ENCODE measurements around the gene RFX2.

RFX2 gene

DNA sequence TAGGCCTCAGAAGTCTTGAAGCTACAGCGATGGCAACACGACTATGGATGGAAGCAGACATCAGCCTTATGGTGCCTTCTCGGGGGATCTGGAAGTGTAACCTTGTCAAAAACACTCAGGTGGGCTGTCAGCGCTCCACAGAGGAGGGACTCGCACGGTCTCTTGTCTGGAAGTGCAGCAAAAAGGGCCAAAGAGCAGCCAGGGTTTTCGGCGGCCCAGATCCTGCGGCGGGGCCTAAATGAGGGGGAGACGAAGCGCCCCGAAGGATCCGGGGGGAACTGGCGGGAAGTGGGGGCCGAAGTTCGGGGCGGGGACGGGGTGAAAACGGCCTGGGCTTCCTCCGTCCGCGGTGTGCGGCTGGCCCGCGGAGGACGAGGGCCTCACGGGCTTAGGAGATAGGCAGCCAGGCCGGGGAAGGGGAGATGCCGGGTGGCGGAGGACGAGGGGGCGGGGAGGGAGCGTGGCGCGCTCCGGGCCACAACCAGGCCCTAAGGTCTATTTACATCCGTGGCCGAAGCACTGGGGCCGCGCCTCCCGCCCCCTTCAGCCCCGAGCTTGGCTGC, 133.0 kb downstream of the RFX2 start:
- Histone ChIP-seq H3K4me3 (ENCODE audit: low read length) (peak overlapping the region; percentile 88), H3K27ac (ENCODE audit: low read length) (peak overlapping the region; percentile 85), H3K4me1 (ENCODE audit: control insufficient read depth, low read depth, low read length) (peaks cover 4% of the 10 kb centered on the region), H3K9ac (ENCODE audit: low read length) (peak overlapping the region; percentile 86), H3K9me3 (ENCODE audit: control insufficient read depth, low read depth, low read length) (no peaks in the 10 kb centered on the region), H3K36me3 (ENCODE audit: control insufficient read depth, low read depth, low read length) (peaks cover 16% of the 10 kb centered on the region), H3K27me3 (ENCODE audit: control insufficient read depth, insufficient read depth, low read length) (no peaks in the 10 kb centered on the region)

- Histone ChIP-seq H3K9me3 (ENCODE audit: control insufficient read depth, low read depth, low read length) (no peaks in the 10 kb centered on the region), H3K9ac (ENCODE audit: low read length) (peak overlapping the region; percentile 86), H3K36me3 (ENCODE audit: control insufficient read depth, low read depth, low read length) (peaks cover 16% of the 10 kb centered on the region), H3K4me1 (ENCODE audit: control insufficient read depth, low read depth, low read length) (peaks cover 4% of the 10 kb centered on the region), H3K27ac (ENCODE audit: low read length) (no peak overlapping the region), H3K4me3 (ENCODE audit: low read length) (peak overlapping the region; percentile 88), H3K27me3 (ENCODE audit: control insufficient read depth, insufficient read depth, low read length) (no peaks in the 10 kb centered on the region)
These were observed 133.5 kb downstream of the RFX2 start for GRCh38 chr19:5976768-5977167.

DNA sequence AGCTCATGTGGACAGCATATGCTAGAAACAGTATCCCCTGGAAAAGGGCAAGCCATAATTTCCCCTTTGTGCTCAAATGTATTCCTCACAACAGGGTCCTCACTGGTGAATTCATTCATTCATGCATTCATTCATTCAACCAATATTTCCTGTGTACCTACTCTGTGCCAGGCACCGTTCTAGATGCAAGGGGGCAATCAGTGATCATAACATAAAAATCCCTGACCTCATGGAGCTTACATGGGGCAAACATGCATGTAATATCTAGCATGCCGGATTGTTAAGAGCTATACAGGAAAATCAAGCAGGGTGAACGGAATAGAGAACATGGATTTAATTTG, 134.9 kb downstream of the RFX2 start:
- Histone ChIP-seq H3K4me3 (ENCODE audit: low read length) (no peak overlapping the region), H3K9ac (ENCODE audit: low read length) (no peak overlapping the region), H3K9me3 (ENCODE audit: control insufficient read depth, low read depth, low read length) (no peaks in the 10 kb centered on the region), H3K27ac (ENCODE audit: low read length) (no peak overlapping the region), H3K4me1 (ENCODE audit: control insufficient read depth, low read depth, low read length) (peaks cover 4% of the 10 kb centered on the region), H3K27me3 (ENCODE audit: control insufficient read depth, insufficient read depth, low read length) (no peaks in the 10 kb centered on the region), H3K36me3 (ENCODE audit: control insufficient read depth, low read depth, low read length) (peaks cover 16% of the 10 kb centered on the region)

GRCh38 chr19:5974721-5975387, 135.4 kb downstream of the RFX2 start:
- Histone ChIP-seq H3K36me3 (ENCODE audit: control insufficient read depth, low read depth, low read length) (peaks cover 16% of the 10 kb centered on the region), H3K4me1 (ENCODE audit: control insufficient read depth, low read depth, low read length) (peaks cover 4% of the 10 kb centered on the region), H3K27ac (ENCODE audit: low read length) (no peak overlapping the region), H3K4me3 (ENCODE audit: low read length) (no peak overlapping the region), H3K9ac (ENCODE audit: low read length) (no peak overlapping the region), H3K27me3 (ENCODE audit: control insufficient read depth, insufficient read depth, low read length) (no peaks in the 10 kb centered on the region), H3K9me3 (ENCODE audit: control insufficient read depth, low read depth, low read length) (no peaks in the 10 kb centered on the region)

DNA sequence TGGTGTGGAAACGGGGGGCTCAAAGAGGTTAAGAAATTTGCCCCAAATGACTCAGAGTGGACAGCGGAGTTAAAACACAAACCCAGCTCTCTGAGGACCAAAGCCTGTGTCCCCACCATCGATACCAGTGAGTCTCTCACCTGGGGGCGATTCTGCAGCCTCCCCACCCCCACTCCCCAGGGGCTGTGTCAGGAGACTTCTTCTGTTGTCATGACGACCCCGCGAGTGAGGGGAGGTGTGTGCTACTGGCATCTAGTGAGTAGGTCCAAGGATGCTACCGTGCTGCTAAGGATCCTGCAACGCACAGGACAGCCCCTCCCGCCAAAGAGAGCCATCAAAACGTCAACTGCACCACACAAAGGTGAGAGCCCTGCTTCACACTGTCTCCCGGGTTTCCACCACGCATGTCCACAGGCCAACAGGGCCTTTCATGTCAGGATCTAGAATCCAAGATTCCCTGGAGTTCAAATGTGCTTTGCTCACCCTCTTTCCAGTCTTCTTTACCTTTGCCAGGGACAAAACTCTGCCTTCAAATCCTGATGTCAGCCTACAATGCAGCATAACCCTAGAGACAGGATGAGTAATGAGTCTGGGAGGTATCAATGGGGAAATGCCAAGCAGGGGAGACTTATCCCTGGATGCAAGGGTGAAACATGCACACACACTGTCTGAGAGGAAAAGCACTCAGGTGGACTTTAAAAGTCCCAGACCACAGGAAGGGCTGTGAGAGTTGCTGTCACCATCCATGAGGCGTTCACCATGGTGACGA, 136.2 kb downstream of the RFX2 start:
- Histone ChIP-seq H3K4me1 (ENCODE audit: control insufficient read depth, low read depth, low read length) (peaks cover 4% of the 10 kb centered on the region), H3K27me3 (ENCODE audit: control insufficient read depth, insufficient read depth, low read length) (no peaks in the 10 kb centered on the region), H3K9ac (ENCODE audit: low read length) (no peak overlapping the region), H3K36me3 (ENCODE audit: control insufficient read depth, low read depth, low read length) (peaks cover 16% of the 10 kb centered on the region), H3K9me3 (ENCODE audit: control insufficient read depth, low read depth, low read length) (no peaks in the 10 kb centered on the region), H3K4me3 (ENCODE audit: low read length) (no peak overlapping the region), H3K27ac (ENCODE audit: low read length) (no peak overlapping the region)

- Histone ChIP-seq H3K36me3 (ENCODE audit: control insufficient read depth, low read depth, low read length) (peaks cover 16% of the 10 kb centered on the region), H3K9ac (ENCODE audit: low read length) (no peak overlapping the region), H3K27me3 (ENCODE audit: control insufficient read depth, insufficient read depth, low read length) (no peaks in the 10 kb centered on the region), H3K4me1 (ENCODE audit: control insufficient read depth, low read depth, low read length) (peaks cover 10% of the 10 kb centered on the region), H3K27ac (ENCODE audit: low read length) (no peak overlapping the region), H3K9me3 (ENCODE audit: control insufficient read depth, low read depth, low read length) (no peaks in the 10 kb centered on the region), H3K4me3 (ENCODE audit: low read length) (no peak overlapping the region)
These were observed 136.9 kb downstream of the RFX2 start for GRCh38 chr19:5973376-5973775.

GRCh38 chr19:5972355-5972731, 138.0 kb downstream of the RFX2 start:
- peaks cover 16% of the 10 kb centered on the region for H3K36me3 ChIP-seq (ENCODE audit: control insufficient read depth, low read depth, low read length)
- no peak overlapping the region for H3K4me3 ChIP-seq (ENCODE audit: low read length)
- H3K4me1 ChIP-seq (ENCODE audit: control insufficient read depth, low read depth, low read length), result peaks cover 14% of the 10 kb centered on the region
- H3K9ac ChIP-seq (ENCODE audit: low read length), result no peak overlapping the region
- H3K27me3 ChIP-seq (ENCODE audit: control insufficient read depth, insufficient read depth, low read length), result no peaks in the 10 kb centered on the region
- H3K27ac ChIP-seq (ENCODE audit: low read length), result no peak overlapping the region
- no peaks in the 10 kb centered on the region for H3K9me3 ChIP-seq (ENCODE audit: control insufficient read depth, low read depth, low read length)

- no peaks in the 10 kb centered on the region for H3K9me3 ChIP-seq (ENCODE audit: control insufficient read depth, low read depth, low read length)
- H3K4me1 ChIP-seq (ENCODE audit: control insufficient read depth, low read depth, low read length), result peaks cover 13% of the 10 kb centered on the region
- H3K36me3 ChIP-seq (ENCODE audit: control insufficient read depth, low read depth, low read length), result peaks cover 16% of the 10 kb centered on the region
- H3K9ac ChIP-seq (ENCODE audit: low read length), result no peak overlapping the region
- H3K27ac ChIP-seq (ENCODE audit: low read length), result no peak overlapping the region
- no peak overlapping the region for H3K4me3 ChIP-seq (ENCODE audit: low read length)
- no peaks in the 10 kb centered on the region for H3K27me3 ChIP-seq (ENCODE audit: control insufficient read depth, insufficient read depth, low read length)
These were observed 138.5 kb downstream of the RFX2 start for GRCh38 chr19:5971714-5972354.

- Histone ChIP-seq H3K4me1 (ENCODE audit: control insufficient read depth, low read depth, low read length) (peaks cover 10% of the 10 kb centered on the region), H3K4me3 (ENCODE audit: low read length) (no peak overlapping the region), H3K36me3 (ENCODE audit: control insufficient read depth, low read depth, low read length) (peaks cover 7% of the 10 kb centered on the region), H3K9ac (ENCODE audit: low read length) (no peak overlapping the region), H3K27me3 (ENCODE audit: control insufficient read depth, insufficient read depth, low read length) (no peaks in the 10 kb centered on the region), H3K9me3 (ENCODE audit: control insufficient read depth, low read depth, low read length) (no peaks in the 10 kb centered on the region), H3K27ac (ENCODE audit: low read length) (no peak overlapping the region)
These were observed 140.8 kb downstream of the RFX2 start for GRCh38 chr19:5969476-5969875.

- H3K27ac ChIP-seq (ENCODE audit: low read length), result no peak overlapping the region
- H3K9me3 ChIP-seq (ENCODE audit: control insufficient read depth, low read depth, low read length), result no peaks in the 10 kb centered on the region
- H3K4me3 ChIP-seq (ENCODE audit: low read length), result no peak overlapping the region
- peaks cover 10% of the 10 kb centered on the region for H3K4me1 ChIP-seq (ENCODE audit: control insufficient read depth, low read depth, low read length)
- H3K36me3 ChIP-seq (ENCODE audit: control insufficient read depth, low read depth, low read length), result peaks cover under 1% of the 10 kb centered on the region
- H3K9ac ChIP-seq (ENCODE audit: low read length), result no peak overlapping the region
- no peaks in the 10 kb centered on the region for H3K27me3 ChIP-seq (ENCODE audit: control insufficient read depth, insufficient read depth, low read length)
These were observed 141.6 kb downstream of the RFX2 start for GRCh38 chr19:5968431-5969373.

DNA sequence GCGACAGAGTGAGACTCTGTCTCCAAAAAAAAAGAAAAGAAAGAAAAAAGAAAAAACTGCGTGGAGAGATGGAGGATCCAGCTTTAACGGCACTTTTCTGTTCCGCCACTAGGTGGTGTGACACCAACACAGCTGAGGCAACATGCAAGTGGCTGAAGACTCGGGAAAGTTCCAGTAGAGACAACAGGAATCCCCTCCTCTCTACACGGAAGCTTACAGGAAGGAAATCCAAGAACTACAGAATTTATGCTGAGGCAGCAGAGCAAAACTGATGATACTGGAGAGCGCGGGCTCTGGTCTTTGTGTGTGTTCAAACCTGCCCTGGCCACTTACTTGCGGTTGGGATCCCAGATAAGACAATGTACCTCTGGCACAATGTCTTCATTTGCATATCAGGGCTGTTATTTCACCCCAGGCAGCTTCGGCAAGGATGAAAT, 142.3 kb downstream of the RFX2 start:
- H3K9ac ChIP-seq (ENCODE audit: low read length), result no peak overlapping the region

More for the DNA sequence above, 142.3 kb downstream of the RFX2 start:
- H3K4me1 ChIP-seq (ENCODE audit: control insufficient read depth, low read depth, low read length), result peaks cover 10% of the 10 kb centered on the region
- no peaks in the 10 kb centered on the region for H3K27me3 ChIP-seq (ENCODE audit: control insufficient read depth, insufficient read depth, low read length)
- no peaks in the 10 kb centered on the region for H3K9me3 ChIP-seq (ENCODE audit: control insufficient read depth, low read depth, low read length)
- H3K36me3 ChIP-seq (ENCODE audit: control insufficient read depth, low read depth, low read length), result no peaks in the 10 kb centered on the region
- H3K4me3 ChIP-seq (ENCODE audit: low read length), result no peak overlapping the region
- no peak overlapping the region for H3K27ac ChIP-seq (ENCODE audit: low read length)
